Upper lobe of left lung (tissue), 6 donors: ENCODE measurements around the gene UBR2. TPM values are rescaled to one million over a fixed set of nuclear protein-coding genes. Genes with fewer than 3 reads are reported as not detected.

ENCODE experiments used
- ATAC-seq, 2 donors: fragments of 200-7000 bp; cut with Tn5 transposase; one replicate each; pipeline ENCODE4 v1.9.1; 2022; ENCODE audit warnings: mild to moderate bottlenecking in 2 of 2, moderate library complexity in 2 of 2; ENCODE audit not compliant: low FRiP score in 2 of 2
- DNase-seq, 2 donors: peaks; one replicate each; pipeline ENCODE4 v3.0.0-alpha.2; 2019 to 2020
- H3K27ac ChIP-seq, 4 donors: fragments of 200-600 bp; sonication (generic); one replicate each; pipeline ENCODE4 v1.5.1; 2016 to 2019
- H3K27me3 ChIP-seq, 4 donors: fragments of 200-600 bp; sonication (generic); one replicate each; pipeline ENCODE4 v1.5.1; 2017 to 2019
- H3K36me3 ChIP-seq, 4 donors: fragments of 200-600 bp; sonication (generic); one replicate each; pipeline ENCODE4 v1.5.1; 2016 to 2019
- H3K4me1 ChIP-seq, 4 donors: fragments of 200-600 bp; sonication (generic); one replicate each; pipeline ENCODE4 v1.5.1; 2018 to 2019
- H3K4me3 ChIP-seq, 4 donors: fragments of 200-600 bp; sonication (generic); one replicate each; pipeline ENCODE4 v1.5.1; 2017 to 2019; ENCODE audit warnings: mild to moderate bottlenecking in 2 of 4, moderate library complexity in 1 of 4
- H3K9me3 ChIP-seq, 4 donors: fragments of 200-600 bp; sonication (generic); one replicate each; pipeline ENCODE4 v1.5.1; 2018 to 2019
- EP300 ChIP-seq, 4 donors: sonication (generic); formaldehyde crosslinking; IDR thresholded peaks; one replicate each; pipeline ENCODE4 v1.5.1; 2017; ENCODE audit warnings: antibody characterized with exemption in 4 of 4, control low read depth in 2 of 4
- POLR2A ChIP-seq, 4 donors: fragments of 450-650 bp; IDR thresholded peaks; one replicate each; pipeline ENCODE4 v1.5.1; 2016 to 2017; ENCODE audit warnings: antibody characterized with exemption in 4 of 4, mild to moderate bottlenecking in 2 of 4
- POLR2AphosphoS5 ChIP-seq, 2 donors: sonication (generic); formaldehyde crosslinking; IDR thresholded peaks; one replicate each; pipeline ENCODE4 v1.5.1; 2017; ENCODE audit warnings: antibody characterized with exemption in 2 of 2
- WGBS, 2 donors: methylation state at CpG; one replicate each; pipeline ENCODE4 v1.1.5; 2017 to 2018; 5-methylcytosine and 5-hydroxymethylcytosine counted together
- total RNA-seq, 6 donors: library from RNA; depleted of rRNA in 4 of 6; stranded (reverse); fragments of >200 nt in 4 of 6; gene quantifications; one replicate each; pipeline versions ENCODE4 v1.1.0 to v1.2.1, GENCODE V29; 2016 to 2021
- TF ChIP-seq, protein P1 (sequence below), 6 experiments: fragments of 450-650 bp in 4 of 6; fragments of 200-600 bp in 2 of 6; sonication (generic) in 2 of 6; IDR thresholded peaks; one replicate each; pipeline ENCODE4 v1.5.1; 2016 to 2019; ENCODE audit warnings: antibody characterized with exemption in 6 of 6
- donor health status: DM: no; HTN: no; CAD: no; lungs with moderate emphysema.
- donor health status: DM: no; HTN: yes; CAD: no; lungs with severe emphysema.

UBR2 gene
- total RNA-seq, 6 donors from 2014 or later = 20.3 to 44.3 (median 32.8) TPM

DNA sequence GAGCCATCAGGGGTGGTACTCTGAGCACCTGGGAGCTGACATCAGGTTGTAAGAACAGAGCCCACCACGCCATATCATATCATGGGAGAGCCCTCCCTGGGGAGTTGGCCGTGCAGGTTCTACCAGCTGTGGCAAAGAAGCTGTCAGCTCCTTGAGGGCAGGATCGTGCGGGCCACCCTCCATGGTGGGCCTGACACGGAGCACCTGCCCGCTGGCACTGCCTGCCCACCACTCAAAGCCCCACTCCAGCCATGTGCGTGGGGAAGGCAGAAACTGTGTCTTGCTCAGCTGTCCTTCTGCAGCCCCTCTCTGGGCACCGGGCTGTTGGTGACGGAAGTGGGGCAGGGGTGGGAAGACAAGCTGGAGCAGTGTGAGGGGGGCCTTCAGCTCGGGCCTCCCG lies 144.3 kb downstream of the UBR2 start:
- Histone ChIP-seq H3K27ac (no peak overlapping the region), H3K36me3 (no peaks in the 10 kb centered on the region), H3K4me1 (no peaks in the 10 kb centered on the region), H3K9me3 (peaks cover 0 to 5% (median 0%) of the 10 kb centered on the region in 4 donors), H3K27me3 (no peaks in the 10 kb centered on the region), H3K4me3 (no peak overlapping the region)
- TF ChIP-seq, protein P1, sequence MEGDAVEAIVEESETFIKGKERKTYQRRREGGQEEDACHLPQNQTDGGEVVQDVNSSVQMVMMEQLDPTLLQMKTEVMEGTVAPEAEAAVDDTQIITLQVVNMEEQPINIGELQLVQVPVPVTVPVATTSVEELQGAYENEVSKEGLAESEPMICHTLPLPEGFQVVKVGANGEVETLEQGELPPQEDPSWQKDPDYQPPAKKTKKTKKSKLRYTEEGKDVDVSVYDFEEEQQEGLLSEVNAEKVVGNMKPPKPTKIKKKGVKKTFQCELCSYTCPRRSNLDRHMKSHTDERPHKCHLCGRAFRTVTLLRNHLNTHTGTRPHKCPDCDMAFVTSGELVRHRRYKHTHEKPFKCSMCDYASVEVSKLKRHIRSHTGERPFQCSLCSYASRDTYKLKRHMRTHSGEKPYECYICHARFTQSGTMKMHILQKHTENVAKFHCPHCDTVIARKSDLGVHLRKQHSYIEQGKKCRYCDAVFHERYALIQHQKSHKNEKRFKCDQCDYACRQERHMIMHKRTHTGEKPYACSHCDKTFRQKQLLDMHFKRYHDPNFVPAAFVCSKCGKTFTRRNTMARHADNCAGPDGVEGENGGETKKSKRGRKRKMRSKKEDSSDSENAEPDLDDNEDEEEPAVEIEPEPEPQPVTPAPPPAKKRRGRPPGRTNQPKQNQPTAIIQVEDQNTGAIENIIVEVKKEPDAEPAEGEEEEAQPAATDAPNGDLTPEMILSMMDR (IDR thresholded peaks at IDR 0.05) = no peak
- TF ChIP-seq POLR2A (IDR thresholded peaks at IDR 0.05) (no peak), EP300 (IDR thresholded peaks at IDR 0.05) (no peak), POLR2AphosphoS5 (IDR thresholded peaks at IDR 0.05) (no peak)
- ATAC-seq = no peak
- 92% methylated on average over 11 of the region's 11 CpGs; no CpG with 5 or more reads in 1 of the 2 donors for WGBS, 2 donors
- DNase-seq = no peak

DNA sequence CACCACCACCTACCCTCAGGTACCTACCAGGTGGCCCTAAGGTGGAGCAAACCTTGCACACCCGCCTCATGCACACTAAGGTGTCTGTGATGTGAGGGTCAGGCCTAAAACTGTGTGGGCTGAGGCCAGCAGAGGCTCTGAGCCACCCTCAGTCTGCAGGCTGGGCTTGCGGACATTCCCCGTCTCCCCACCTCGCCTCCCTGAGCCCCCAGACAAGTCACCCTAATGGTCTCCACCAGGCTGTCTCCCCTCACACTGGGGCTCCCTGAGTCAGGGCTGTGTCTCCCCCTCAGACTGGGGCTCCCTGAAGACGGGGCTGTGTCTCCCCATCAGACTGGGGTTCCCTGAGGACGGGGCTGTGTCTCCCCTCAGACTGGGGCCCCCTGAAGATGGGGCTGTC lies 146.0 kb downstream of the UBR2 start:
- DNase-seq (no peak), ATAC-seq (peak in 1 of 2 donors; percentile 18)
- H3K4me1 ChIP-seq = no peaks in the 10 kb centered on the region

DNA sequence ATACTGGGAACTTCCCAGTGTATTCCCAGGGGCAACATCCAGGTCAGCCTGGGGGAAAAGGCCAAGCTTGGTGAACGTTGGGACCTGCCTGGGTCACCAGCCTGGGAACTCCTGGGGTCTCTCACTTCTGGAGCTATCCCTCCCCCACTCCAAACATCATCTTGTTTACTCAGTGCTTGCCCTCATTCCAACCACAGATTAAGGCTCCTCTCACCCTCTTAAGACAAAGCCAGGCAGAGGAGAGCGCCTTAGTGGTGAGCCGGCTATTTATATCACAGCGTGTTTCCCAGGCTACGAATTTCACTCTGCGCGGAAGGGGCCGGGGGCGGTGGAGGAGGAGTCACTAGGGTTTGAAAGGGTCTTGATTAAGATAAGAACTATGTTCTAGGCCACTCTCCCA lies 146.5 kb downstream of the UBR2 start:
- WGBS, 2 donors = 40 to 71% methylated on average over 9 of the region's 9 CpGs
- DNase-seq (no peak), ATAC-seq (peak in 1 of 2 donors; percentile 52)
- H3K27me3 ChIP-seq = no peaks in the 10 kb centered on the region
- TF ChIP-seq, protein P1 (IDR thresholded peaks at IDR 0.05) = no peak
- TF ChIP-seq POLR2A (IDR thresholded peaks at IDR 0.05) (no peak), POLR2AphosphoS5 (IDR thresholded peaks at IDR 0.05) (no peak), EP300 (IDR thresholded peaks at IDR 0.05) (no peak)
- peaks cover 0 to 5% (median 0%) of the 10 kb centered on the region in 4 donors for H3K9me3 ChIP-seq
- no peak overlapping the region for H3K27ac ChIP-seq
- no peaks in the 10 kb centered on the region for H3K4me1 ChIP-seq
- H3K4me3 ChIP-seq = no peak overlapping the region
- H3K36me3 ChIP-seq = no peaks in the 10 kb centered on the region

More for the DNA sequence above, 146.0 kb downstream of the UBR2 start:
- TF ChIP-seq POLR2AphosphoS5 (IDR thresholded peaks at IDR 0.05) (no peak), EP300 (IDR thresholded peaks at IDR 0.05) (no peak), POLR2A (IDR thresholded peaks at IDR 0.05) (no peak)
- TF ChIP-seq, protein P1 (IDR thresholded peaks at IDR 0.05) = no peak
- Histone ChIP-seq H3K9me3 (peaks cover 0 to 5% (median 0%) of the 10 kb centered on the region in 4 donors), H3K27ac (no peak overlapping the region), H3K27me3 (no peaks in the 10 kb centered on the region), H3K36me3 (no peaks in the 10 kb centered on the region), H3K4me3 (no peak overlapping the region)
- WGBS, 2 donors = 88 to 93% methylated on average over 1 to 6 of the region's 6 CpGs

GRCh38 chr6:42711930-42712329 lies 148.1 kb downstream of the UBR2 start:
- WGBS, 2 donors = 88 to 91% methylated on average over 5 of the region's 5 CpGs
- ATAC-seq (no peak), DNase-seq (no peak)
- Histone ChIP-seq H3K9me3 (peaks cover 0 to 5% (median 0%) of the 10 kb centered on the region in 4 donors), H3K4me1 (no peaks in the 10 kb centered on the region), H3K4me3 (no peak overlapping the region), H3K27me3 (no peaks in the 10 kb centered on the region), H3K27ac (no peak overlapping the region), H3K36me3 (no peaks in the 10 kb centered on the region)
- TF ChIP-seq POLR2AphosphoS5 (IDR thresholded peaks at IDR 0.05) (no peak), EP300 (IDR thresholded peaks at IDR 0.05) (no peak), POLR2A (IDR thresholded peaks at IDR 0.05) (no peak)
- TF ChIP-seq, protein P1 (IDR thresholded peaks at IDR 0.05) = no peak

- DNase-seq = no peak
- Histone ChIP-seq H3K36me3 (no peaks in the 10 kb centered on the region), H3K4me3 (no peak overlapping the region), H3K27ac (no peak overlapping the region), H3K9me3 (peaks cover 0 to 5% (median 0%) of the 10 kb centered on the region in 4 donors), H3K4me1 (no peaks in the 10 kb centered on the region), H3K27me3 (no peaks in the 10 kb centered on the region)
- WGBS, 2 donors = 80 to 84% methylated on average over 4 of the region's 4 CpGs
- no peak for ATAC-seq
- no peak for TF ChIP-seq POLR2A (IDR thresholded peaks at IDR 0.05)
- TF ChIP-seq, protein P1 (IDR thresholded peaks at IDR 0.05) = no peak
- no peak for TF ChIP-seq POLR2AphosphoS5 (IDR thresholded peaks at IDR 0.05)
- no peak for TF ChIP-seq EP300 (IDR thresholded peaks at IDR 0.05)
Observed at GRCh38 chr6:42714098-42714761, 150.4 kb downstream of the UBR2 start.
